ENCODE measurements around the gene MRPS7. TPM values are rescaled to one million over a fixed set of nuclear protein-coding genes. Genes with fewer than 3 reads are reported as not detected.

Gene MRPS7
- total RNA-seq, result 66.4 and 72.0 TPM in 2 replicates

DNA sequence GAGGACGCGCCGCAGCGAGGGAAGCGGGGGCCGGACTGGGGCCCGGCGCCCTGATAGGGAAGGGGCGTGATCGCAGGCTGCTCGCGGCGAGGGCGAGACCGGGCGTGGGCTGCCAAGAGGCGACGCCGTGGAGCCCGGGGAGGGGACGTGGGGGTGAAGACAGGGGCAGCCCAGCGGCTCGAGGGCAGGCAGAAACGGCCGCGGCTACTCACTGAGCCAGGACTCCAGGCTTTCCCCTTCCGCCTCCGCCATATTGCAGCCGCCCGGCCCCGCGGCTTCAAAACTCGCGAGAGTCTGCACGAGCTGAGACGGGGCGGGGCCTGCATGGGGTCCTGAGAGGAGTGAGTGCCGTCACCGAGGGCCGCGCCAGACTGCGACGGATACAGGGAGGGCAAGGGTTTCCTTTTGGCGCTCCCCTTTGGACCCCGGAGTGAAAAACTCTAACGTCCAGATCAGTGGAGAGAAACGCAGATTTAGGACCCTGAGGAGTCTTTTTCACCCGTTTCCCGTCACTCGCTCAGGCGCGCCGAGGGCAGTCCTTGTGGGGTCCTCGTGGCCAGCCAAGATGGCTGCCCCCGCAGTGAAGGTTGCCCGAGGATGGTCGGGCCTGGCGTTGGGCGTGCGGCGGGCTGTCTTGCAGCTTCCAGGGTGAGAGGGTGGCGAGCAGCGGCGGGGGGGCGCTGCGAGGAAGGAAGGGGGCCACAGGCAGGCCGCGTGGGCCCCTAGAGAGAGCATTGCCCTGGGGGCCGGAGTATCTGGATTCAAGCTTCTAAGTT, at the start of gene MRPS7, which contains the start of gene GGA3:
Gene MRPS7 (plus strand): TSS at position 544 of the 776 bp plus-strand sequence. CDS start 22 bp downstream, at position 566.
Gene GGA3 (minus strand): TSS at position 271 of the 776 bp plus-strand sequence. CDS start 19 bp downstream, at position 252.
- intact Hi-C loops (cut with micrococcal nuclease), result loop anchor here (1.0 to 10.0 kb wide), 7 partner anchors 10 to 323 kb away; partner anchors contain the start of genes CASKIN2, GRB2, MIF4GD and MYO15B

DNA sequence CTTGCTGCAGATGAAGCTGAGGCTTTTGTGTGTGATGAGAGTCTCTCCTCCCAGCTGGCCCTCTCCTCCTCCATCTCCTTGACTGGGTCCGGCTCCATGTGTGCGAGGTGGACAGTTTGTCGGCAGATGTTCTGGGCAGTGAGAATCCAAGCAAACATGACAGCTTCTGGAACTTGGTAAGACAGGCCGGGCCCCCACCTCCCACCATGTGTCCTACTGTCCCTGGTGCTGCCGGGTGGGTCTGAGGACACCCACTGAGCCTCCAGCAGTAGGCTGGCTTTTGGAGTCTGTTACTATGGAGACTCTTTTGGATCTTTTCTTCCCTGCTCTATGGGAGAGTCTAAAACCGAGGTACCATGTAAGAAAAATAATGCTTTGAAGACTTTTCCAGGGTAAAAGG, 43.5 kb upstream of the MRPS7 start:
- intact Hi-C loops (cut with micrococcal nuclease), result no loop called here

DNA sequence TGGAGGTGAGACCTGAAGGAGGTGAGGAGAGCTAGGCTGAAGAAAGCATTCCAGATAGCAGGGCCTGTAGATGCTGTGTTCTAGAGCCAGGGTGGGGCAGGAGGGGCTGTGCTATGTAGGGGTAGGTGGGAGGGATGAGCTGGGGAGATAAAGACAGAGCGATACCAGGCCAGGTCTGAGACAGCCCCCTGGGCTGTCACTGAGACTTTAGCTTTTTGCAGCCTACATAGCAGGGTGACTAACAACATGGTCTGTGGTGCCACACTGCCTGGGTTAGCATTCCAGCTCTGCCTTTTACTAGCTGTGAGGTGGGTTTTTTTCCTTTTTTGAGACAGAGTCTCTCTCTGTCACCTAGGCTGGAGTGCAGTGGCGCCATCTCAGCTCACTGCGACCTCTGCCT, 41.9 kb upstream of the MRPS7 start:
- intact Hi-C loops (cut with micrococcal nuclease), result no loop called here

DNA sequence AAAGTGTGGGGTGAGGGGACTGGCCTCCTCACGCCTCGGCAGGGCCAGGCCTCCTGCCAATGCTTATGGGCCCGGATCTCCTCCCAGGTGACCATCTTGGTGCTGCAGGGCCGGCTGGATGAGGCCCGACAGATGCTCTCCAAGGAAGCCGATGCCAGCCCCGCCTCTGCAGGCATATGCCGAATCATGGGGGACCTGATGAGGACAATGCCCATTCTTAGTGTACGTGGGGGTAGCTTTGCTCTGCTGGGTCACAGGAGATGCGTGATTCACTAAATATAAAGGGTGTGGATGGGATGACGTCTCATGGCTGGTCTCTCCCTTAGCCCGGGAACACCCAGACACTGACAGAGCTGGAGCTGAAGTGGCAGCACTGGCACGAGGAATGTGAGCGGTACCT, 36.7 kb upstream of the MRPS7 start:
- intact Hi-C loops (cut with micrococcal nuclease), result no loop called here

DNA sequence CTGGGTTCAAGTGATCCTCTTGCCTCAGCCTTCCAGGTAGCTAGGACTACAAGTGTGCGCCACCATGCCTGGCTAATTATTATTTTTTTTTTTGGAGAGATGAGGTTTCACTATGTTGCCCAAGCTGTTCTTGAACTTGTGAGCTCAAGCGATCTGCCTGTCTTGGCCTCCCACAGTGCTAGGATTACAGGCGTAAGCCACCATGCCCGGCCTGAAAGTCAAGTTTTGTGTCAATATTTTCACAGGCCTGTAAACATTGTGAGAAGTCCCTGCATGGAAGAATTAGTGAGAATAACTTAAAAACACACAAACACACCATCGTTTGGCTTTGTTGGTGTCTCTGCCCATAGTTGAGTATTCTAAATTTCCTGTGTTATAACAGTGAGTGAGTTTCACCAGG, 34.0 kb upstream of the MRPS7 start:
- intact Hi-C loops (cut with micrococcal nuclease), result no loop called here

DNA sequence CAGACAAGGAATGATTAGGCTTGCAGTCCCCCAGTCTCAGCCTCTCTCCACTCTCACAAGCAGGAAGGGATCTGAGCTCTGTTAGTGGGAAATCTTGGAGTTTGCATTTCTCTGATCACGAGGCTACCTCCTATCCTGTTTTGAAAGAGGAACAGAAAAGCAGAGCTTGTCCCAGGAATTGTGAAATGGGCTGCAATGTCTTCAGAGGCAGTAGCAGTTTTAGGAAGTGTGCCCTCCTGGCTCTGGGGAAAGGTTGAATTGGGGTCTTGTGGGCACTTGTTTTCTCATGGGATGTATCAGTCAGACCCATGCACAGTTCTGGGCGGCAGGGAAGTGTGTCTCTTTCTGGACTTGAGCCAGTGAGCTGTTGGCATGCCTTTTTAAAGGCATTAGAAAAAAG, 33.4 kb upstream of the MRPS7 start:
- intact Hi-C loops (cut with micrococcal nuclease), result no loop called here

DNA sequence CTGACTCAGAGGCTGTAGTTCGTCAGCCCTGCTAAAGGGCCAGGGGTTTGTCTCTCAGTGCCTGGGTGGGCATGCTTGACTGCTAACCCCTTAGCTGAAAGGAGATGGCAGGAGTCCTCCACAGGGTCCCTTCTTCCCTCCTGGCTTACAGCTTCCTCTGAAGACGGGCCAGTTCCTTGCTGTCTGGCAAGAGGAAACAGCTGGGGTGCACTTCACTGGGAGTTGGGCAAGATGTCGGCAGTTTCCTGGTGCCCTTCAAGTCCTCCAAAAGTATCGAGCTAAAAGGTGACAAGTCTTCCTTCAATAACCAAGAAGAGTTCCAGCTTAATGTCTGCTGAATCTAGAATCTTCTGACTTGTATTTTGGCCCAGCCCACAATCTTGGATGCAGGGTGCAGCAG, 32.8 kb upstream of the MRPS7 start:
- intact Hi-C loops (cut with micrococcal nuclease), result no loop called here

DNA sequence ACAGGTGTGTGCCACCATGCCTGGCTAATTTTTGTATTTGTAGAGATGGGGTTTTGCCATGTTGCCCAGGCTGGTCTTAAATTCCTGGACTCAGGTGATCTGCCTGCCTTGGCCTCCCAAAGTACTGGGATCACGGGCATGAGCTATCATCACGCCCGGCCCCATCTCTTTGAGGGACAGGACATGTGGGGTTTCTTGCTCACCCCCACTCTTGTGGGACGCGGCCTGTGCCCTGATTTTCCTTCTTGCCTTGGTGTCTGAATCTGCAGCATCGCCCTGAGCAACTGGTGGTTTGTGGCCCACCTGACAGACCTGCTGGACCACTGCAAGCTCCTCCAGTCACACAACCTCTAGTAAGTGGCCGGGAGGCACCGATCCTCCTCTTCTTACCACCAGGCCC, 30.6 kb upstream of the MRPS7 start:
- intact Hi-C loops (cut with micrococcal nuclease), result no loop called here

DNA sequence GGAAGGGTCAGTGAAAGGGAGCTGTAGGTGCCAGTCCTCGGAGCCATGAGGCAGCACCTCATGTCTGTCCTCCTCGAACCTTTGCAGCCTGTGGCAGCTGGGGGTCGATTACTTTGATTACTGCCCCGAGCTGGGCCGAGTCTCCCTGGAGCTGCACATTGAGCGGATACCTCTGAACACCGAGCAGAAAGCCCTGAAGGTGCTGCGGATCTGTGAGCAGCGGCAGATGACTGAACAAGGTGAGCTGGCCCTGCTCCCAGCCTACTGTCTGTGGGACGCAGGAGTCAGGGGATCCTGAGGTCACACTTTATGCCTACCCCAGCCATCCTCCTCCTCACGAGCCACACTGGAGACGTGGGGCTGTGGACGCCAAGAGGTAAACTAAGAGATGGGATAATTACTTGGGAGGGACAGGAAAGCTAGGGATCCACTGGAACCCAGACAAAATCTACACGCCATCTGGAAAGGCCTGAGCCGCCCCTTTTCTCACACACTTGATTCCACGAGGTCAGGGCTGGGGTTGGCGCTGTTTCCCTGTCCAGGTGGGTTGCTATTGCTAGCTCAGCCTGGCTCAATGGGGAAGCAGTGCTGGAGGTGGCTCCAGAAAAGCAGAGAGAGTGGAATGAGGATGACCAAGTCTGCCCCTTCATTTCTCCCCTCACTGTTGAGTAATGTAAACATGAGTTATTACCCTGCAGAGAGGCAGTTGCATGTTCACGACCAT, 29.8 kb upstream of the MRPS7 start:
- intact Hi-C loops (cut with micrococcal nuclease), result no loop called here

DNA sequence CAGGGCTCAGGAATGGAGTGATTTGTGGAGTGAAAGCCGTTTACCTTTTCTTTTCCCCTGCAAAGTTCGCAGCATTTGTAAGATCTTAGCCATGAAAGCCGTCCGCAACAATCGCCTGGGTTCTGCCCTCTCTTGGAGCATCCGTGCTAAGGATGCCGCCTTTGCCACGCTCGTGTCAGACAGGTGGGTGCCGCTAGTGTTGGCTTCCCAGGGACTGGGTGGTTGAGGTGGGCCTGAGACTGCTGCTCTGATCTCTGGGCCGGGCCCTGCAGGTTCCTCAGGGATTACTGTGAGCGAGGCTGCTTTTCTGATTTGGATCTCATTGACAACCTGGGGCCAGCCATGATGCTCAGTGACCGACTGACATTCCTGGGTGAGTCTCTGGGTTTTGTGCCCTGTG, 28.9 kb upstream of the MRPS7 start:
- intact Hi-C loops (cut with micrococcal nuclease), result no loop called here

DNA sequence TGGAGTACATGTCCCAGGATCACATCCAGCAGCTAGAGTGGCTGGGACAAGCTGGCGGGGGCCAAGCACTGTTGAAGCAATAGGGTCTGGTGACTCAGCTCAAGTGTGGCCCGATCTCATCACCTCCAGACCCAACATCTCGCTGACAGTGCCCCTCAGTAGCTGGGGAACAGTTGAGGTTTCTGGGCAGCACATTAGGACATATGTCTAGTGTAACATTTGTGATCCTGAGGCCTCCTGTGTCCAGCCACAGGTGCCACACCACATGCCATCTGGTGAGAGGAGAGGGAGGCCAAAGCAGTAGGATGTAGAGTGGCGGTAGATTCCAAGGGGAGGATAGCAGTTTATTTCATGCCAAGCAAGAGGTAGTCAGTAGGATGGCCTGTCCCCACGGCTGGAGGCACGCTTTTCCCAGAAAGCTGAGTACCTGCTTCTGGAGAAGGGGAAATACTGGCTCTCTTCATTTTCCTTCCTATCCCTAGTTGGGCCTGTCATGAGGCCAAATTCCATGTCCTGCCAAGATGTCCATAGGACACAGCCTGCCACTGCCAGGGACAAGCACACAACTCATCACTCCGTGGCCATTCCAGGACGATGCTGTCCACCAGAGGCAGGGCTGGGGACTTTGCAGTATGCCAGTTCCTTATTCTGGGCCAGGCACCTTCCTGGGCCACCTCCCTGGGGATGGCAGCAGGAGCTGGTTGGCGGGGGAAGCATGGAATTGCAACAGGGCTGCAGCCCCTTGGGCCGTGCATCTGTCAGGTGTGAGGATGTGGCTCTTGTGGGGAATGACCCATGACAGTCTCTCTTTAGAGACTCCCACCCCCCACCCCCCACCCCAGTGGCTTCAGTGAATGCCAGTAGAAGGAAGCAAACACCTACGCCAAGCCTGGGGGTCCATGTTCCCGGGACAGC, 24.3 kb upstream of the MRPS7 start:
- intact Hi-C loops (cut with micrococcal nuclease), result loop anchor here (1.0 kb wide), 1 partner anchor 123 kb away; no protein-coding TSS in a partner anchor

DNA sequence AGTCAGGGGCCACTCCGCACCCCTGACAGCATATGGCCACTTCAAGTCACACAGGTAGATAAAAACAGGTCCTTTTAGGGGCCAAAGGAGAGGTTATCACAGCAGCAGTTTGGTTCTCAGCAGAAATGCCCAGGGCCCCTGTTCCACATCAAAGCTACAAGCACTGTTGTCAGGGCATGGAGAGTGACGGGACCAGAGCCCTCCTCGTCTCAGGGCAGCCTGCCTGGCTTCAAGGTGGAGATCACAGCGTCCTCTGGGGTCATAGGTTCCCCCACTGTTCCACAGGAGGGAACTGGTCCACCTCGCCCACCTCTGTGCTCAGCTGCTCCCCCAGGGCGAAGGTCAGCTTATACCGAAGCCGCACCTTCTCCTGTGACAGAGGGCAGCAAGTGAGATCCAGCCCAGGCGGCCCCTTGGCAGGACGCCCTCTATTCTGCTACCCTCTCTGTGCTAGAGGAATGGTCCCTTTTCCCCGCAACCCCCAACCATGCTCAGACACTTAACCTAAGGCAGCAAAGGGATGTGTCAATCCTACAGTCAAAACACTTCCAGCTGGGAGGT, 23.6 kb upstream of the MRPS7 start:
- intact Hi-C loops (cut with micrococcal nuclease), result loop anchor here (1.0 kb wide), 1 partner anchor 124 kb away; no protein-coding TSS in a partner anchor

DNA sequence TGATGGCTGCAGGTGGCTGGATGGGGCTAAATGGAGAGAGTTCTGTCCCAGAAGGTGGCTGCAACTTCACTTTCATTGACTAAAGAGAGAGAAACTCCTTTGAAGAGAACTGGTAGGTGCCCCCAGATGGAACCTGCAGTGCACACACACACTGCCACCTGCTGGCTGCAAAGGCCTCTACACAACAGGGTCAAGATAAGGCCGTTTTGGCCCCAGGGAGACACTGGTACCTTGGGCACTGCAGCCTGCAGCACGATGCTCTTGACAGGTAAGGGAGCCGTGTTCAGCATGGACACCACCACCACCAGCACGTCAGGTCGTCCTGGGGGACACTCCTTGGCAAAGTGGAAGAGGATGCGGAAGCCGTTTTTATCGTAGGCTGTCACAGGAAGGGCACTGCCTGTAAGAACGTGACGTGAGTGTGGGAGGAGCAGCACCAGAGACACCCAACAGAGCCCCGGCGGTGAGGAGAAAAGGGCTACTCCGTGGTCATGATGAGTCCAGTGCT, 22.9 kb upstream of the MRPS7 start:
- intact Hi-C loops (cut with micrococcal nuclease), result loop anchor here (1.0 kb wide), 1 partner anchor 124 kb away; no protein-coding TSS in a partner anchor

DNA sequence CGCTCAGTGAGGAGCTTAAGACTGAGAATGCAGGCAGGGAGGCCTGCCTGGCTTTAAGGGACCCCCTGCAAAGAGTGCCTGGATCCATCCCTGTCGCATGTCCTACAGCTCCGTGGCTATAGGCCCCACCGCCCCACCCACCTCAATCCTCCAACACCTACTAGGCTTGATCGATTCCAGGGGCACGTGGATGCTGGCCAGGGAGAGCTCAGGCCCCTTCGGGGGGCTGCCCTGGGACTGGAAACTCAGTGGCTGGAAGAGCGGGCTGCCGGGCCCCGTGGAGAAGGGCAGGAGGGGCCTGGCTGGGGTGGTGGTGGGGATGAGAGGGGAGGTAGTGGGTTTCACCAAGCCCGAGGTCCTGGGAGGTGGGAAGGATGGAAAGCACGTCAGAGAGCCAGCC, 22.5 kb upstream of the MRPS7 start:
- intact Hi-C loops (cut with micrococcal nuclease), result no loop called here

DNA sequence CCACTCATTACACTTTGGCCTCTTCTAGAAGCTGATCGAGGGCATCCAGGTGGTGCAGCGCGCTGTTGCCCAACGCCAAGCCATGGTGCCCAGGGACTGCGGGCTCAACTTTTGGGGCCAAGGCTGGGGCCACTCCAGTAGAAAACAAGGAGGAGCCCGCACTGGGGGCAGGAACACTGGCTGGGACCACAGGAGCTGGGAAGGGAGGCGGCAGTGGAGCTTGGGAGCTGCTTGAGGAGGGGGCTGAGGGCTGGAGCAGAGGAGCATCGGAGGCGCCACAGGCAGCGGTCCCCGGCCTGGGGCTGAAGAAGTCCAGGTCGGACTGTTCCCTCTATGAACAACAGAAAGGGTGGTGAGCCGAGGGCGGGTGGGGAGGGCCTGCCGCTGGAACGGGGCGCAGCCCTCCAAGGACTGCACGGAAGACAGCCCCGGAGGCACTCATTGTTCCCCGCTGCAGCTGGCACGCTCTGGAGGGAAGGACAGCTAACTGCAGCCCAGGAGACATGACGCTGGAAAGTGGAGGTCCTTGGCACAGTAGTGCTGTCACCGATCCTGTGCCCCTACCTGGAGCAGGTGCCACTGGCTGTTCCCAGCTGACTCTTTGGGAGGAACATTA, 21.8 kb upstream of the MRPS7 start:
- intact Hi-C loops (cut with micrococcal nuclease), result no loop called here

DNA sequence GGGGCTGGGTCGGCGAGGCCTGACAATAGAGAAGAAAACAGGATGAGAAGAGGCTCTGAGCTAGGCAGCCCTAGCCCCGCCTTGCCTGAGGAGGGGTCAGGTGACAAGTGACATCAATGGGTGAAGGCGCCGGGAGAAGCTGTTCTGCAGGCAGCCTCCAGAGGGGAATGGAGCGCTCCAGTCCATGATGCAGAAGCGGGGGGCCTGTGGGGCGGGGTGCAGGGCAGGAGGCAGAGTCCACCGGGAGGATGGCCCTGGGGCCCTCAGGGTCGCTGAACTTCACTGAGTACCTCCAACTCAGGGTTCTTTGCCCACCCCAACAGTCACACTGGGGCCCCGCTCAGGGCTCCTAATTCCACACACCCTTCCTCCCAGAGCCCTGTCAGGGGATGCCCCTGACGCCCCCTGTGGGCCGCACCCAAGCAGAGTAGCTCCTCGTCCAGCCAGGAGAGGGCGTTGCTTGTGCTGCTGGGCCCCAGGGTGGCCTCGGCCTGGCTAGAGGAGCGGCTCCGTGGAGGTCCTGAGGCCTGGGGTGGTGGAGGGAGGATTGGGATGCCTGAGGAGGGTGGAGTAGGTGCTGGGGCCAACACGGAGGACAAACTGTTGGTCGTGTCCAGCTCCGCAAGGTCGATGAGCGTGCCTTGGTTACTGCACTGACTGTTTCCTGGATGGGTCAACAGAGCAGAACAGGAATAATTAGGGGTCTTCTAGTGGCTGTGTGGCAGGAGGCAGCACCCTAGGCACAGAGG, 21.1 kb upstream of the MRPS7 start:
- intact Hi-C loops (cut with micrococcal nuclease), result no loop called here

DNA sequence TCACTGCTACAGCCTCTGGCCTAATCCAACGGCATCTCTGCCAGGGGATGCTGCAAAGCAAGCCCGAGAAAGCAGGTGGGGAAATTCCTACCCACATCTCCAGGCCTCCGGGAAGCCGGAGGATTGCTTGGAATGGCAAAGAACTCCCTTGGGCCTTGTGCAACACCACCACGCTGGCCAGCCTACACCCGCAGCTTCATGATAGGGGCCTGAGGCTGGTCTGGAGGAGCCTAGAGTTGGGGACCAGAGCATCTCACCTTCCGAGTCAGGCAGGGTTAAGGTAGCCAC, 20.6 kb upstream of the MRPS7 start:
- intact Hi-C loops (cut with micrococcal nuclease), result no loop called here

DNA sequence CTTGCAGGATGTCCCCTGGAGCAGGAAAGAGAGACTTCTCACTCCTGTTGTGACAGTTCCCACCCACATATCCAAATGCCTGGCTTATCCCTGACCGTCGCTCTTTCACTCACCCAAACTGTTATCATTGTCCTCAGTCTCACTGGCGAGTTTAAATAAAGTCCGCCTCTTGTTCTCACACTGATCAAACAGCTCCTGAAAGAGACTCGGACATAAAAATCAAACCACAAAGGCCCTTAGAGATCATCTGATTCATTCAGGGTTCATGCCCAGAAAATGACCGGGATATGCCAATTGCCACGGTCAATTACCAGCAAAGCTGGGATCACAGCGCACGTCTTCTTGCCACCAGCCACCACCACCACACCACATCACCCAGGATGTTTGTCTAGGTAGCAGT, 20.2 kb upstream of the MRPS7 start:
- intact Hi-C loops (cut with micrococcal nuclease), result no loop called here

DNA sequence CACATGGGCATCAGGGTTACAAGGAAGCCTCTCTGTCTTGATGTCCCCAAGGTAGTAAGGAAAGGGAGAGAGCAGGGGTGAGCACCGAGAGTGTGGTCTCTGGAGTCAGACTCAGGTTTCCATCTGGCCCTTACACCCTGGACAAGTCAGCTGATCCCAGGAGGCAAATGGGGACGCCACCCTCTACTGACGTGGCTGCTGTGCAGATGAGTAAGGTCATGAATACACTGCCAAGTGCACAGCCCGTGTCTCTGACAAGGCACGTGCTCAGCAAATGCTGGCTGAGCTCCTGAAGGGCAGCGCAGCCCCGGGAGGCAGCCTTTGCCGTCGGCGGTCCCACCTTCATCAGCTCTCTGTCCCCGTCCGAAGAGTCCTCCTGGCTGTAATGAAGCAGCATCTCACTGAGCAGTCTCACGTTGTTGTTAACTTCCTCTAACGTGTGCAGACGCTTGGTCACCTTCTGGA, 19.7 kb upstream of the MRPS7 start:
- intact Hi-C loops (cut with micrococcal nuclease), result no loop called here
